Neural progenitor cell (in vitro differentiated cells): ENCODE results near the gene UFSP2. TPM values are rescaled to one million over a fixed set of nuclear protein-coding genes. Genes with fewer than 3 reads are reported as not detected.
A peak's percentile ranks its signal among the peaks of the same experiment; 100 is the strongest.

Experiments
- DNase-seq: peaks from one replicate; pipeline ENCODE4 v3.0.0-alpha.2; 2016; ENCODE audit warnings: low spot score
- H2AFZ ChIP-seq: fragments of 200-600 bp; sonication (generic); replicated peaks from 2 replicates; pipeline ENCODE4 v1.6.1; 2016; ENCODE audit warnings: antibody characterized with exemption
- H3F3A ChIP-seq: fragments of 200-600 bp; sonication (generic); 2 replicates; pipeline ENCODE4 v1.6.1; 2016; ENCODE audit warnings: antibody characterized with exemption, low read depth
- H3K27ac ChIP-seq: fragments of 200-600 bp; sonication (generic); 2 replicates; pipeline ENCODE4 v1.5.1; 2016; ENCODE audit warnings: mild to moderate bottlenecking
- H3K27me3 ChIP-seq: fragments of 200-600 bp; sonication (generic); 2 replicates; pipeline ENCODE4 v1.6.1; 2016; ENCODE audit warnings: mild to moderate bottlenecking, moderate library complexity
- H3K36me3 ChIP-seq: fragments of 200-600 bp; sonication (generic); 2 replicates; pipeline ENCODE4 v1.5.1; 2016
- H3K4me1 ChIP-seq: fragments of 200-600 bp; sonication (generic); 2 replicates; pipeline ENCODE4 v1.6.1; 2016; ENCODE audit warnings: mixed run types
- H3K4me2 ChIP-seq: fragments of 200-600 bp; sonication (generic); 2 replicates; pipeline ENCODE4 v1.6.1; 2016
- H3K4me3 ChIP-seq: fragments of 200-600 bp; sonication (generic); 2 replicates; pipeline ENCODE4 v1.5.1; 2016
- H3K79me2 ChIP-seq: fragments of 200-600 bp; sonication (generic); 2 replicates; pipeline ENCODE4 v1.6.1; 2016; ENCODE audit warnings: low read depth
- H3K9ac ChIP-seq: fragments of 200-600 bp; sonication (generic); 2 replicates; pipeline ENCODE4 v1.6.1; 2016
- H3K9me3 ChIP-seq: fragments of 200-600 bp; sonication (generic); 2 replicates; pipeline ENCODE4 v1.5.1; 2016; ENCODE audit warnings: low read depth
- H4K20me1 ChIP-seq: fragments of 200-600 bp; sonication (generic); 2 replicates; pipeline ENCODE4 v1.6.1; 2016; ENCODE audit warnings: low read depth
- H3K27ac Mint-ChIP-seq: 3 replicates; pipeline ENCODE4 v1.8.0; 2021; ENCODE audit warnings: mixed read lengths
- H3K27me3 Mint-ChIP-seq: 2 replicates; pipeline ENCODE4 v1.8.0; 2022; ENCODE audit warnings: low read depth, mild to moderate bottlenecking, inconsistent platforms, moderate library complexity, mixed read lengths; ENCODE audit not compliant: insufficient read depth
- H3K36me3 Mint-ChIP-seq: 3 replicates; pipeline ENCODE4 v1.8.0; 2021; ENCODE audit warnings: mixed read lengths
- H3K4me1 Mint-ChIP-seq: 3 replicates; pipeline ENCODE4 v1.8.0; 2021; ENCODE audit warnings: mixed read lengths
- H3K4me3 Mint-ChIP-seq: 3 replicates; pipeline ENCODE4 v1.8.0; 2021; ENCODE audit warnings: mild to moderate bottlenecking, moderate library complexity, mixed read lengths
- H3K9me3 Mint-ChIP-seq: 3 replicates; pipeline ENCODE4 v1.8.0; 2020; ENCODE audit warnings: mixed read lengths
- CTCF ChIP-seq: fragments of 200-600 bp; sonication (generic); IDR thresholded peaks from 2 replicates; pipeline ENCODE4 v1.5.1; 2017; ENCODE audit warnings: antibody characterized with exemption, mild to moderate bottlenecking
- EZH2 ChIP-seq: fragments of 200-600 bp; sonication (generic); IDR thresholded peaks from 2 replicates; pipeline ENCODE4 v1.6.1; 2017; ENCODE audit warnings: antibody characterized with exemption, mild to moderate bottlenecking, moderate library complexity
- EZH2phosphoT487 ChIP-seq: fragments of 200-600 bp; sonication (generic); IDR thresholded peaks from 2 replicates; pipeline ENCODE4 v1.6.1; 2017; ENCODE audit warnings: antibody characterized with exemption
- total RNA-seq: library from RNA; depleted of rRNA; stranded (reverse); fragments of >200 nt; gene quantifications from 2 replicates; pipeline ENCODE4 v1.2.3, GENCODE V29; 2015; ENCODE audit warnings: low replicate concordance

UFSP2 gene
- total RNA-seq, 1 donor from 2014 or later, result 56.9 TPM

- no peaks in the 10 kb centered on the region for H3K27me3 ChIP-seq
- H3K4me3 ChIP-seq, result no peak overlapping the region
- DNase-seq, result no peak
- no peak overlapping the region for H3K9ac ChIP-seq
- H3K79me2 ChIP-seq, result no peaks in the 10 kb centered on the region
- peaks cover 3% of the 10 kb centered on the region for H3K36me3 Mint-ChIP-seq
- no peaks in the 10 kb centered on the region for H3K4me1 Mint-ChIP-seq
- H3K4me2 ChIP-seq, result peak overlapping the region; percentile 10
- H3K9me3 Mint-ChIP-seq, result peaks cover 10% of the 10 kb centered on the region
- no peak overlapping the region for H3K4me3 Mint-ChIP-seq
- H3F3A ChIP-seq, result no peaks in the 10 kb centered on the region
- peaks cover 9% of the 10 kb centered on the region for H3K27me3 Mint-ChIP-seq
- no peak for TF ChIP-seq CTCF
- no peak for TF ChIP-seq EZH2
- no peak for TF ChIP-seq EZH2phosphoT487
- no peak overlapping the region for H2AFZ ChIP-seq
- H3K27ac Mint-ChIP-seq, result no peak overlapping the region
- no peak overlapping the region for H3K27ac ChIP-seq
- H3K36me3 ChIP-seq, result no peaks in the 10 kb centered on the region
- H4K20me1 ChIP-seq, result no peaks in the 10 kb centered on the region
- H3K9me3 ChIP-seq, result peaks cover 6% of the 10 kb centered on the region
- H3K4me1 ChIP-seq, result peaks cover 7% of the 10 kb centered on the region
These were observed 41.7 kb downstream of the UFSP2 start for GRCh38 chr4:185384061-185384460.

- H2AFZ ChIP-seq, result no peak overlapping the region
- Mint-ChIP-seq H3K4me1 (no peaks in the 10 kb centered on the region), H3K27ac (no peak overlapping the region), H3K4me3 (no peak overlapping the region), H3K36me3 (peaks cover 8% of the 10 kb centered on the region), H3K27me3 (peaks cover 9% of the 10 kb centered on the region), H3K9me3 (peaks cover 10% of the 10 kb centered on the region)
- no peak overlapping the region for H3K9ac ChIP-seq
- no peaks in the 10 kb centered on the region for H3K36me3 ChIP-seq
- no peak overlapping the region for H3K4me2 ChIP-seq
- H4K20me1 ChIP-seq, result no peaks in the 10 kb centered on the region
- peaks cover 7% of the 10 kb centered on the region for H3K4me1 ChIP-seq
- TF ChIP-seq EZH2phosphoT487 (no peak), EZH2 (no peak), CTCF (no peak)
- H3K4me3 ChIP-seq, result no peak overlapping the region
- no peaks in the 10 kb centered on the region for H3K79me2 ChIP-seq
- H3K27me3 ChIP-seq, result no peaks in the 10 kb centered on the region
- DNase-seq, result no peak
- no peak overlapping the region for H3K27ac ChIP-seq
- H3F3A ChIP-seq, result no peaks in the 10 kb centered on the region
- peaks cover 6% of the 10 kb centered on the region for H3K9me3 ChIP-seq
These were observed 42.3 kb downstream of the UFSP2 start for GRCh38 chr4:185383451-185383850.

- Histone ChIP-seq H3F3A (no peaks in the 10 kb centered on the region), H3K36me3 (no peaks in the 10 kb centered on the region), H3K79me2 (no peaks in the 10 kb centered on the region), H3K4me3 (no peak overlapping the region), H3K4me2 (no peak overlapping the region), H3K4me1 (peaks cover 7% of the 10 kb centered on the region), H3K27ac (no peak overlapping the region), H3K9ac (no peak overlapping the region), H4K20me1 (no peaks in the 10 kb centered on the region), H3K27me3 (no peaks in the 10 kb centered on the region), H2AFZ (no peak overlapping the region), H3K9me3 (peaks cover 6% of the 10 kb centered on the region)
- Mint-ChIP-seq H3K4me3 (no peak overlapping the region), H3K36me3 (peaks cover 9% of the 10 kb centered on the region), H3K4me1 (no peaks in the 10 kb centered on the region), H3K27ac (no peak overlapping the region), H3K9me3 (peaks cover 10% of the 10 kb centered on the region), H3K27me3 (peaks cover 9% of the 10 kb centered on the region)
- TF ChIP-seq EZH2, result no peak
- no peak for TF ChIP-seq CTCF
- TF ChIP-seq EZH2phosphoT487, result no peak
- no peak for DNase-seq
These were observed 43.0 kb downstream of the UFSP2 start for GRCh38 chr4:185382754-185383153.
